Hematopoietic multipotent progenitor cell treated with erythropoietin and hydrocortisone succinate and interleukin-3 and kit ligand, for 17 days (in vitro differentiated cells): ENCODE results near the gene WASHC4.

Source experiments
- DNase-seq: peaks from one replicate; pipeline ENCODE4 v3.0.0-alpha.2; 2015; ENCODE audit warnings: low spot score

Gene WASHC4

GRCh38 chr12:105107494-105108371, at the start of gene WASHC4:
WASHC4 (plus strand) TSS chr12:105107731; CDS start chr12:105107801, 70 bp downstream.
- DNase-seq, result peak; percentile 93

- DNase-seq, result no peak
Measured at GRCh38 chr12:105060715-105061378, 46.7 kb upstream of the WASHC4 start.

- no peak for DNase-seq
Measured at GRCh38 chr12:105064564-105065178, 42.9 kb upstream of the WASHC4 start.

GRCh38 chr12:105067511-105068031, 40.0 kb upstream of the WASHC4 start:
- DNase-seq, result no peak

GRCh38 chr12:105069936-105070702, 37.4 kb upstream of the WASHC4 start:
- no peak for DNase-seq

GRCh38 chr12:105071981-105072380, 35.5 kb upstream of the WASHC4 start:
- no peak for DNase-seq

GRCh38 chr12:105072888-105073488, 34.5 kb upstream of the WASHC4 start:
- DNase-seq, result no peak

- no peak for DNase-seq
Measured at GRCh38 chr12:105076098-105076497, 31.4 kb upstream of the WASHC4 start.

GRCh38 chr12:105076913-105077312, 30.6 kb upstream of the WASHC4 start:
- DNase-seq, result no peak

- no peak for DNase-seq
Measured at GRCh38 chr12:105077435-105077834, 30.1 kb upstream of the WASHC4 start.

GRCh38 chr12:105078712-105079570, 28.6 kb upstream of the WASHC4 start:
- DNase-seq, result no peak

- DNase-seq, result no peak
Measured at GRCh38 chr12:105083031-105083430, 24.5 kb upstream of the WASHC4 start.

- no peak for DNase-seq
Measured at GRCh38 chr12:105083551-105084105, 23.9 kb upstream of the WASHC4 start.

GRCh38 chr12:105084251-105085250, 23.0 kb upstream of the WASHC4 start, which contains the start of gene ALDH1L2:
ALDH1L2 (minus strand) TSS chr12:105084458; CDS start chr12:105084436, 22 bp downstream.
- peak; percentile 28 for DNase-seq

- no peak for DNase-seq
Measured at GRCh38 chr12:105085501-105085900, 22.0 kb upstream of the WASHC4 start.

GRCh38 chr12:105089817-105090216, 17.7 kb upstream of the WASHC4 start:
- DNase-seq, result no peak

GRCh38 chr12:105090361-105090760, 17.2 kb upstream of the WASHC4 start:
- DNase-seq, result no peak

GRCh38 chr12:105091476-105092206, 15.9 kb upstream of the WASHC4 start:
- no peak for DNase-seq
